Upper lobe of left lung (tissue), 4 donors: ENCODE results near the gene DOCK1.

Experiments
- EP300 ChIP-seq, 4 donors: sonication (generic); formaldehyde crosslinking; IDR thresholded peaks; one replicate each; pipeline ENCODE4 v1.5.1; 2017; ENCODE audit warnings: antibody characterized with exemption in 4 of 4, control low read depth in 2 of 4
- POLR2A ChIP-seq, 4 donors: fragments of 450-650 bp; IDR thresholded peaks; one replicate each; pipeline ENCODE4 v1.5.1; 2016 to 2017; ENCODE audit warnings: antibody characterized with exemption in 4 of 4, mild to moderate bottlenecking in 2 of 4
- POLR2AphosphoS5 ChIP-seq, 2 donors: sonication (generic); formaldehyde crosslinking; IDR thresholded peaks; one replicate each; pipeline ENCODE4 v1.5.1; 2017; ENCODE audit warnings: antibody characterized with exemption in 2 of 2
- TF ChIP-seq, protein P1 (sequence below), 6 experiments: fragments of 450-650 bp in 4 of 6; fragments of 200-600 bp in 2 of 6; sonication (generic) in 2 of 6; IDR thresholded peaks; one replicate each; pipeline ENCODE4 v1.5.1; 2016 to 2019; ENCODE audit warnings: antibody characterized with exemption in 6 of 6

DNA sequence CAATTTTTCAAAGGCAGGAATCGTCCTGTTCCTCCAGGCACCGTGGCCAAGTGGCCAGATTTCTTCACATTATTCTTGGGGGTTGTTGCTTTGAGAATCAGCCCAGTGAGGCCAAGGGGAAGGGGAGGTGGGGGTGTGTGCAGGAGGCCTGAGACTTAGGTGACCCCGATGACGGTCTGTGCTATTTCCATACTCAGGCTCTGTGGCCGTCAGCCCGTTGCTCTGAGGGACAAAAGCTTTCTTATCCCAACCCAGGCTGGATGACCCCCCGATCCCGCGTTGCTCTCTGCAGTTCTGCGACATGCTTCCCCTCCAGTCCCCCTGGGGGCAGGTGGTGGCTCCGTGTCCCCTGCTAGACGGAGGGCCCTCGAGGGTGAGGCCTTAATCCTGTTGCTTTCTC is 14.2 kb downstream of the DOCK1 start:
- TF ChIP-seq, protein P1, sequence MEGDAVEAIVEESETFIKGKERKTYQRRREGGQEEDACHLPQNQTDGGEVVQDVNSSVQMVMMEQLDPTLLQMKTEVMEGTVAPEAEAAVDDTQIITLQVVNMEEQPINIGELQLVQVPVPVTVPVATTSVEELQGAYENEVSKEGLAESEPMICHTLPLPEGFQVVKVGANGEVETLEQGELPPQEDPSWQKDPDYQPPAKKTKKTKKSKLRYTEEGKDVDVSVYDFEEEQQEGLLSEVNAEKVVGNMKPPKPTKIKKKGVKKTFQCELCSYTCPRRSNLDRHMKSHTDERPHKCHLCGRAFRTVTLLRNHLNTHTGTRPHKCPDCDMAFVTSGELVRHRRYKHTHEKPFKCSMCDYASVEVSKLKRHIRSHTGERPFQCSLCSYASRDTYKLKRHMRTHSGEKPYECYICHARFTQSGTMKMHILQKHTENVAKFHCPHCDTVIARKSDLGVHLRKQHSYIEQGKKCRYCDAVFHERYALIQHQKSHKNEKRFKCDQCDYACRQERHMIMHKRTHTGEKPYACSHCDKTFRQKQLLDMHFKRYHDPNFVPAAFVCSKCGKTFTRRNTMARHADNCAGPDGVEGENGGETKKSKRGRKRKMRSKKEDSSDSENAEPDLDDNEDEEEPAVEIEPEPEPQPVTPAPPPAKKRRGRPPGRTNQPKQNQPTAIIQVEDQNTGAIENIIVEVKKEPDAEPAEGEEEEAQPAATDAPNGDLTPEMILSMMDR (IDR thresholded peaks at IDR 0.05), result no peak
- TF ChIP-seq EP300 (IDR thresholded peaks at IDR 0.05), result no peak
- no peak for TF ChIP-seq POLR2A (IDR thresholded peaks at IDR 0.05)
- TF ChIP-seq POLR2AphosphoS5 (IDR thresholded peaks at IDR 0.05), result no peak
